Endothelial cell (in vitro differentiated cells): ENCODE measurements around the gene CATSPERB. TPM values are rescaled to one million over a fixed set of nuclear protein-coding genes. Genes with fewer than 3 reads are reported as not detected.
"Not testable (repeated sequence)": the region's sequence is repeated elsewhere in the genome, so short reads cannot be mapped to it uniquely, and the experiment has no call there.

Experiments
- DNase-seq: peaks from one replicate; pipeline ENCODE4 v3.0.0; 2021; ENCODE audit warnings: low spot score
- H3K27ac Mint-ChIP-seq: one replicate; pipeline ENCODE4 v1.8.0; 2021; ENCODE audit warnings: mixed read lengths, inconsistent platforms; ENCODE audit not compliant: unreplicated experiment
- H3K27me3 Mint-ChIP-seq: one replicate; pipeline ENCODE4 v1.8.0; 2021; ENCODE audit warnings: mild to moderate bottlenecking, moderate library complexity, mixed read lengths, inconsistent platforms; ENCODE audit not compliant: unreplicated experiment
- H3K36me3 Mint-ChIP-seq: one replicate; pipeline ENCODE4 v1.8.0; 2021; ENCODE audit warnings: mild to moderate bottlenecking, low read depth, mixed read lengths, inconsistent platforms; ENCODE audit not compliant: unreplicated experiment
- H3K4me1 Mint-ChIP-seq: one replicate; pipeline ENCODE4 v1.8.0; 2021; ENCODE audit warnings: mild to moderate bottlenecking, mixed read lengths, inconsistent platforms; ENCODE audit not compliant: unreplicated experiment
- H3K4me3 Mint-ChIP-seq: one replicate; pipeline ENCODE4 v1.8.0; 2021; ENCODE audit warnings: mild to moderate bottlenecking, mixed read lengths, inconsistent platforms; ENCODE audit not compliant: unreplicated experiment
- H3K9me3 Mint-ChIP-seq: one replicate; pipeline ENCODE4 v1.8.0; 2021; ENCODE audit warnings: mixed read lengths, inconsistent platforms; ENCODE audit not compliant: unreplicated experiment
- CTCF ChIP-seq: fragments of 200-600 bp; sonication (generic); IDR thresholded peaks from one replicate; pipeline ENCODE4 v1.5.0; 2021; ENCODE audit warnings: antibody characterized with exemption; ENCODE audit not compliant: unreplicated experiment
- total RNA-seq: library from RNA; stranded (reverse); fragmentation: NEBNext Ultra II Directional; extraction: Animal tissue kit (Norgen Biotek cat#: 25700); gene quantifications from one replicate; pipeline ENCODE4 v1.2.1, GENCODE V29; 2021; ENCODE audit not compliant: unreplicated experiment

CATSPERB gene
- total RNA-seq, 1 donor from 2014 or later, result not detected

- TF ChIP-seq CTCF, result no peak
- Mint-ChIP-seq H3K27ac (no peak overlapping the region), H3K4me3 (no peak overlapping the region), H3K9me3 (no peaks in the 10 kb centered on the region), H3K4me1 (no peaks in the 10 kb centered on the region), H3K36me3 (peaks cover 3% of the 10 kb centered on the region), H3K27me3 (no peaks in the 10 kb centered on the region)
- no peak for DNase-seq
Measured at GRCh38 chr14:91693346-91693745, 38.5 kb downstream of the CATSPERB start.

GRCh38 chr14:91692075-91692474 is 39.8 kb downstream of the CATSPERB start:
- Mint-ChIP-seq H3K27me3 (no peaks in the 10 kb centered on the region), H3K36me3 (peaks cover 3% of the 10 kb centered on the region), H3K27ac (no peak overlapping the region), H3K4me3 (no peak overlapping the region), H3K4me1 (no peaks in the 10 kb centered on the region), H3K9me3 (no peaks in the 10 kb centered on the region)
- TF ChIP-seq CTCF, result no peak
- no peak for DNase-seq

GRCh38 chr14:91689608-91690007 is 42.3 kb downstream of the CATSPERB start:
- H3K9me3 Mint-ChIP-seq, result no peaks in the 10 kb centered on the region
- H3K36me3 Mint-ChIP-seq, result peaks cover 3% of the 10 kb centered on the region
- no peaks in the 10 kb centered on the region for H3K4me1 Mint-ChIP-seq
- no peaks in the 10 kb centered on the region for H3K27me3 Mint-ChIP-seq
- H3K27ac Mint-ChIP-seq, result no peak overlapping the region
- TF ChIP-seq CTCF, result no peak
- no peak for DNase-seq
- H3K4me3 Mint-ChIP-seq, result no peak overlapping the region

- DNase-seq, H3K27ac Mint-ChIP-seq, H3K4me1 Mint-ChIP-seq, H3K27me3 Mint-ChIP-seq, H3K9me3 Mint-ChIP-seq, H3K36me3 Mint-ChIP-seq, H3K4me3 Mint-ChIP-seq: not testable (repeated sequence)
Measured at GRCh38 chr14:91687436-91687835, 44.5 kb downstream of the CATSPERB start.

GRCh38 chr14:91685600-91685999 is 46.3 kb downstream of the CATSPERB start:
- no peaks in the 10 kb centered on the region for H3K4me1 Mint-ChIP-seq

More at GRCh38 chr14:91685600-91685999, 46.3 kb downstream of the CATSPERB start:
- Mint-ChIP-seq H3K27ac (no peak overlapping the region), H3K36me3 (peaks cover 2% of the 10 kb centered on the region), H3K9me3 (no peaks in the 10 kb centered on the region), H3K4me3 (no peak overlapping the region), H3K27me3 (no peaks in the 10 kb centered on the region)
- DNase-seq, result no peak
- no peak for TF ChIP-seq CTCF
